Activated T-cell treated with anti-CD3 and anti-CD28 coated beads, Interleukin-2, amount 50 U/mL, for 4 hours (primary cell): Measurements from ENCODE around the gene CEP295NL. TPM values are rescaled to one million over a fixed set of nuclear protein-coding genes. Genes with fewer than 3 reads are reported as not detected.
"Not testable (repeated sequence)": the region's sequence is repeated elsewhere in the genome, so short reads cannot be mapped to it uniquely, and the experiment has no call there.

Experiments
- ATAC-seq, 2 donors: fragments of 200-7000 bp; cut with Tn5 transposase; one replicate each; pipeline ENCODE4 v1.10.0; 2021
- DNase-seq: peaks from one replicate; pipeline ENCODE4 v3.0.0-alpha.2; 2020
- H3K27me3 Mint-ChIP-seq: one replicate; pipeline ENCODE4 v1.8.0; 2021; ENCODE audit warnings: low read depth, mixed read lengths
- H3K36me3 Mint-ChIP-seq: one replicate; pipeline ENCODE4 v1.8.0; 2022; ENCODE audit warnings: mixed read lengths; ENCODE audit not compliant: insufficient read depth
- H3K4me1 Mint-ChIP-seq: one replicate; pipeline ENCODE4 v1.8.0; 2021; ENCODE audit warnings: low read depth, mixed read lengths
- H3K4me3 Mint-ChIP-seq: one replicate; pipeline ENCODE4 v1.8.0; 2021; ENCODE audit warnings: mild to moderate bottlenecking, moderate library complexity, mixed read lengths
- H3K9me3 Mint-ChIP-seq: one replicate; pipeline ENCODE4 v1.8.0; 2021; ENCODE audit warnings: mixed read lengths
- total RNA-seq, 3 donors: library from RNA; stranded (reverse); gene quantifications; one replicate each; pipeline ENCODE4 v1.2.1, GENCODE V29; 2021

The CEP295NL gene
- total RNA-seq, 3 donors from 2014 or later, result not detected

GRCh38 chr17:78892062-78892456 is 10.9 kb downstream of the CEP295NL start:
- no peaks in the 10 kb centered on the region for H3K36me3 Mint-ChIP-seq
- ATAC-seq (no peak), DNase-seq (no peak)
- no peak overlapping the region for H3K4me3 Mint-ChIP-seq
- H3K27me3 Mint-ChIP-seq, result no peaks in the 10 kb centered on the region
- no peaks in the 10 kb centered on the region for H3K9me3 Mint-ChIP-seq
- H3K4me1 Mint-ChIP-seq, result peaks cover 32% of the 10 kb centered on the region

DNA sequence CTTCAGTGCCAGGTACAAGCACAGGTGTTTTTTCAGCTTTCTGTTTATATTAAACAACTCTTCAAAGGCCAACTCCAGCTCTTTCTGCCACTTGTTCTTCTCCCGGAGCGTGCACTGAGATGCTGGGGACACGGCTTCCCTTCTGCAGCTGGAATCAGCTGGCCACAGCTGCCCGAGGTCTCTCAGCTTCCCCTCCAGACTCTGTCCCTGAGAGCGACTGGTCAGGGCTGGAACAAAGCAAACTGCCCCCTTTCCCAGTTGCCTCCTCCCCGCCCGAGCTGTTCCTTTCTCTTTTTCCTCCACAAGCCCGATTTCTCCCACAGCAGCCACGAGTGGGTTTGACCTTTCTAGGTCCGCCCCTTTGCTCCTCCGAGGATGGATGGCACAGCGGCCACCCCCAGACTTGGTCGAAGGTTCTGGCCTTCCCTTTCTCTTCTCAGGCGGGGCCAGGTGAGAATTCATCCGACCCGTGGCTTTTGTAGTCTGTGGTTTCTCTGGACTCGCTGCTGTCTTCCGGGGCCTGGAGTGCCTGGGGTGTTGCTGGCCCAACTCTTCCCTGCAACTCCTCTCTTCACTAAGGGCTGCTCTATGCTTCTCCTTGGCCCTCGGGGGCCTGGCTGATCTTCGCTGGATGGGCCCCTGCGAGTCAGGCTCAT is 11.5 kb downstream of the CEP295NL start:
- H3K4me3 Mint-ChIP-seq, result no peak overlapping the region
- DNase-seq (no peak), ATAC-seq (no peak)
- no peaks in the 10 kb centered on the region for H3K9me3 Mint-ChIP-seq
- peaks cover 32% of the 10 kb centered on the region for H3K4me1 Mint-ChIP-seq
- peaks cover 3% of the 10 kb centered on the region for H3K27me3 Mint-ChIP-seq
- H3K36me3 Mint-ChIP-seq, result no peaks in the 10 kb centered on the region

DNA sequence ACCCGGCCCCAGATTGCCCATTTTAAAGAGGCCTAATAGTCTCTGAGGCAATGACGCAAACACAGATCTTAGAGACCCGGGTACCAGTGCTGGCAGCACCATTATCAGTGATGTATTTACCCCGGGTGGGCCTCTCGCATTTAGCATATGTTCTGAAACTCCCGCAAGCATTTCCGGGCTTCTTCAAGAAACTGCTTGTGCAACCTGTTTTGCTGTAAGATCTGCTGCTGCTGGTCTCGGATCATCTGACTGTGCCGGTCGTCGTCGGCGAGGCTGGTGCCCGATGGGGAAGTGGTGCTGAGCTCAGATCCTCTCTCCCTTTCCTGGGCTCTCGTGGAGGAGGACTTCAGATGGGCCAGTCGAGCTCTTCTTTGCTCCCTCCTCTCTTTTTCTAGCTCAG is 12.5 kb downstream of the CEP295NL start:
- ATAC-seq (peak; percentile 69 to 85), DNase-seq (peak; percentile 19)
- Mint-ChIP-seq H3K27me3 (peaks cover 3% of the 10 kb centered on the region), H3K4me3 (no peak overlapping the region), H3K36me3 (no peaks in the 10 kb centered on the region), H3K9me3 (no peaks in the 10 kb centered on the region), H3K4me1 (peaks cover 32% of the 10 kb centered on the region)

DNA sequence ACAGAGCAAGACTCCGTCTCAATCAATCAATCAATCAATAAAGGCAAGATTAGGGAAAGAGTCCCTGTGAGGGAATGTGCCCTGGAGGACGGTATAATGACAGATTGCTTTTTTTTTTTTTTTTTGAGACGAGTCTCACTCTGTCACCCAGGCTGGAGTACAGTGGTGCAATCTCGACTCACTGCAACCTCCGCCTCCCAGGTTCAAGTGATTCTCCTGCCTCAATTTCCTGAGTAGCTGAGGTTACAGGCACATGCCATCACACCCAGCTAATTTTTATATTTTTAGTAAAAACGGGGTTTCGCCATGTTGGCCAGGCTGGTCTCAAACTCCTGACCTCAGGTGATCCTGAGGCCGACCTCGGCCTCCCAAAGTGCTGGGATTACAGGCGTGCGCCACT is 12.9 kb downstream of the CEP295NL start:
- peaks cover 32% of the 10 kb centered on the region for H3K4me1 Mint-ChIP-seq
- H3K4me3 Mint-ChIP-seq, H3K27me3 Mint-ChIP-seq, ATAC-seq, DNase-seq, H3K9me3 Mint-ChIP-seq, H3K36me3 Mint-ChIP-seq: not testable (repeated sequence)

DNA sequence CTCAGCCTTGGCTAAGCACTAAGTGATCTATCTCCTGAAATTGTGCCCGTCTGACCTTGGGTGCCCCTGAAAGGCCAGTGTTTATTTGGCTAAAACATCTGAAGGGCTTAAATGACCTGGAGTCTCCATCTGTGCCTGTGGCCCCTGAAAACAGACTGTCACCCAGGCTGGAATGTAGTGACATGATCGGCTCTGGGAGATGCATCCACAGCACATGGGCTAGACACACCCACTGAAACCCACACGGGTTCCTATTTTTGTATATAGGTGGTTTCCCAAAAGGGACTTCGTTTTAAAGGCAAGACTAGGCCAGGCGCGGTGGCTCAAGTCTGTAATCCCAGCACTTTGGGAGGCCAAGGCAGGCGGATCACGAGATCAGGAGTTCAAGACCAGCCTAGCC is 13.5 kb downstream of the CEP295NL start:
- H3K36me3 Mint-ChIP-seq, result no peaks in the 10 kb centered on the region
- ATAC-seq, result peak; percentile 39 to 47
- peaks cover 3% of the 10 kb centered on the region for H3K27me3 Mint-ChIP-seq
- H3K4me3 Mint-ChIP-seq, result peak overlapping the region; percentile 39
- no peaks in the 10 kb centered on the region for H3K9me3 Mint-ChIP-seq
- H3K4me1 Mint-ChIP-seq, result peaks cover 32% of the 10 kb centered on the region
- DNase-seq, result no peak

GRCh38 chr17:78888941-78889518 is 14.0 kb downstream of the CEP295NL start:
- H3K36me3 Mint-ChIP-seq, result no peaks in the 10 kb centered on the region
- H3K9me3 Mint-ChIP-seq, result no peaks in the 10 kb centered on the region
- no peak overlapping the region for H3K4me3 Mint-ChIP-seq
- DNase-seq (no peak), ATAC-seq (no peak)
- H3K27me3 Mint-ChIP-seq, result peaks cover 3% of the 10 kb centered on the region
- H3K4me1 Mint-ChIP-seq, result peaks cover 32% of the 10 kb centered on the region

GRCh38 chr17:78886954-78887353 is 16.0 kb downstream of the CEP295NL start:
- no peak overlapping the region for H3K4me3 Mint-ChIP-seq
- H3K9me3 Mint-ChIP-seq, result no peaks in the 10 kb centered on the region
- DNase-seq (no peak), ATAC-seq (no peak)
- H3K27me3 Mint-ChIP-seq, result peaks cover 5% of the 10 kb centered on the region
- peaks cover 36% of the 10 kb centered on the region for H3K4me1 Mint-ChIP-seq
- H3K36me3 Mint-ChIP-seq, result no peaks in the 10 kb centered on the region

DNA sequence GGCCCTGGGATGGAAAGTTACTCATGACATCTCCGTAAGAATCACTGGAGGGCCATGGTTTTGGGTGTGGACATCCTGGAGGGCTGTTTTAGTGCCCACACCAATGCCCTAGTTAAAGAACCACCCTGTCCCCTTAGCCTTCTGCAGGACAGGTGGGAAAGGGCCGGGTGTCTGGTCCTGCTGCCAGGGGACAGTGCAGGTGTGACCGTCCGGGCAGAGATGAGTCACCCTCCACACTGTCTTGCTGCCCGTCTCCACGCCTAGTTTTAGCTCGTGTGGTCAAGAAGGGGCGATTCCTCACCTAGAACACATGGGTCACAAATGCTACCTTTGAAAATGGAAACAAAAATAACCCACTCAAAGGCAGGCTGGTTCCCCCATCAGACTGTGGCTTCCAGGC is 17.0 kb downstream of the CEP295NL start:
- ATAC-seq (no peak), DNase-seq (no peak)
- Mint-ChIP-seq H3K9me3 (no peaks in the 10 kb centered on the region), H3K4me1 (peaks cover 26% of the 10 kb centered on the region), H3K27me3 (peaks cover 5% of the 10 kb centered on the region), H3K36me3 (no peaks in the 10 kb centered on the region), H3K4me3 (no peak overlapping the region)

GRCh38 chr17:78884876-78885667 is 17.9 kb downstream of the CEP295NL start:
- Mint-ChIP-seq H3K4me1 (peaks cover 21% of the 10 kb centered on the region), H3K27me3 (peaks cover 7% of the 10 kb centered on the region), H3K36me3 (no peaks in the 10 kb centered on the region), H3K4me3 (no peak overlapping the region), H3K9me3 (no peaks in the 10 kb centered on the region)
- no peak for DNase-seq
- ATAC-seq, result no peak

DNA sequence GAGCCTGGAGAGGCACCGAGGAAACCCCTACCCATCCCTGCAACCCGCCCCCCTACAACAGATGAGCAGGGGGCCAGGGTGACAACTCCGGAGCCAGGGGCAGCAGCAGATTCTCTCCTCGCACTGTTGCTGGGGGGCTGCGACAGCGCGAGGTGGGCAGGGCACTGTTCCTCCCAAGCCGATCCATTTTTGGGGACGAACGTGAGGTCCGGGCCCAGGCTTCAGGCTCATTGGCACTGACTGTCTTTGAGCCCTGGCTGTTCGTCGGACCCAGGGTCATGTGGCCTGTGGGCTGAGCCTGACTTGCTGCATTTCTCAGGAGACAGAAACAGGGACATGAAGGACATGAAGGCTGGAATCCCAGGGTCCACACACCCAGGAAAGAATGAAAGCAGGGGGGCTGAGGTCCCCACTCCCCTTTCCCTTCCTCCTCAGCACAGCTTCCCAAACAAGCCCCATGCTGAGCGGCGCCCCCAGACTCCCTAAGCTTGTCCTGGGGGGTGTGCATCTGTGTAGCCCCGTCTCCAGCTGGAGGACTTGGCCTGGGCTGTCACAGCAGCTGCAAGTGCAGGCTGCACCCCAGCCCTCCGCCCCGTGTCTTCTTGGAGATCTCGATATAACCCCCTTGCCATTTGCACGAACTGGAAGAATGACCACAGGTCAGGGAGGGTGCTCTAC is 18.7 kb downstream of the CEP295NL start:
- Mint-ChIP-seq H3K27me3 (peaks cover 7% of the 10 kb centered on the region), H3K9me3 (no peaks in the 10 kb centered on the region), H3K4me1 (peaks cover 20% of the 10 kb centered on the region), H3K4me3 (no peak overlapping the region), H3K36me3 (no peaks in the 10 kb centered on the region)
- DNase-seq (no peak), ATAC-seq (no peak)

GRCh38 chr17:78883533-78884131 is 19.4 kb downstream of the CEP295NL start:
- no peaks in the 10 kb centered on the region for H3K9me3 Mint-ChIP-seq
- peaks cover 21% of the 10 kb centered on the region for H3K4me1 Mint-ChIP-seq
- H3K36me3 Mint-ChIP-seq, result no peaks in the 10 kb centered on the region
- H3K4me3 Mint-ChIP-seq, result no peak overlapping the region
- H3K27me3 Mint-ChIP-seq, result peaks cover 7% of the 10 kb centered on the region
- no peak for DNase-seq
- ATAC-seq, result peak in 1 of 2 donors; percentile 17

DNA sequence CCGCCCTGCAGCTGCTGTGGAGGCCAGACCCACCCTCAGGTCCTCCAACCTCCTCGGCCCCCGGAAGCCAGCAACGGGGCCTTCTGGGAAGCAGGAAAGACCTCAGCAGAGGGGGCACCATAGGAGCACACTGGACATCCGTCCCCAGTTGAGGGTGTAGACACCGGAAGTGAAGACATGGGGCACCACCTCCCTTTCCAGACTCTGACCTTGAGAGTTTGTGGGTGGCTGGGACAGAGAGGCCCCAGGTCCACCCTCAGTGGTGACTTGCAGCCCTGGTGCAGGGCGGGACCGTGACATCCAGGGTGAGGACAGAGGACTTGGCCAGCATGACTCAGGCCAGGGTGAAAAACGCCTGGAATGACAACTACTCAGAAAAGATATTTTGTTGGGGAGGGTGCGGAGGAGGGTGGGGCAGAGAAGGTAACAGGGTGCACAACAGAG is 19.9 kb downstream of the CEP295NL start:
- DNase-seq, result no peak
- peak in 1 of 2 donors; percentile 11 for ATAC-seq
- H3K4me3 Mint-ChIP-seq, result no peak overlapping the region
- H3K36me3 Mint-ChIP-seq, result no peaks in the 10 kb centered on the region
- H3K4me1 Mint-ChIP-seq, result peaks cover 19% of the 10 kb centered on the region
- peaks cover 7% of the 10 kb centered on the region for H3K27me3 Mint-ChIP-seq
- no peaks in the 10 kb centered on the region for H3K9me3 Mint-ChIP-seq

GRCh38 chr17:78882540-78883088 is 20.4 kb downstream of the CEP295NL start:
- H3K36me3 Mint-ChIP-seq, result no peaks in the 10 kb centered on the region
- H3K4me3 Mint-ChIP-seq, result no peak overlapping the region
- ATAC-seq (no peak), DNase-seq (no peak)
- H3K4me1 Mint-ChIP-seq, result peaks cover 19% of the 10 kb centered on the region
- H3K9me3 Mint-ChIP-seq, result no peaks in the 10 kb centered on the region
- H3K27me3 Mint-ChIP-seq, result peaks cover 7% of the 10 kb centered on the region
